Bronchial epithelial cell (primary cell): ENCODE data around the gene RWDD1. TPM values are rescaled to one million over a fixed set of nuclear protein-coding genes. Genes with fewer than 3 reads are reported as not detected.

ENCODE experiments used
- DNase-seq: peaks from one replicate; pipeline ENCODE4 v3.0.0-alpha.2; 2010; ENCODE audit warnings: low read depth
- FAIRE-seq: peaks from 2 replicates; lab custom pipeline; 2011; peaks lifted over from hg19 to GRCh38; lab: Jason Lieb, UNC
- H3K27me3 ChIP-seq: 2 replicates; pipeline ENCODE4 v1.5.1; 2011; ENCODE audit warnings: low read length; ENCODE audit not compliant: control insufficient read depth, insufficient read depth
- H3K36me3 ChIP-seq: 2 replicates; pipeline ENCODE4 v1.5.1; 2011; ENCODE audit warnings: low read length; ENCODE audit not compliant: control insufficient read depth, insufficient read depth
- H3K4me3 ChIP-seq: 2 replicates; pipeline ENCODE4 v1.5.1; 2011; ENCODE audit warnings: mild to moderate bottlenecking, low read depth, low read length, control low read depth
- CTCF ChIP-seq: IDR thresholded peaks from 2 replicates; pipeline ENCODE4 v1.5.1; 2011; ENCODE audit warnings: mild to moderate bottlenecking, moderate library complexity, low read length, control low read depth, inconsistent platforms; ENCODE audit not compliant: insufficient read depth, severe bottlenecking
- total RNA-seq: library from RNA; depleted of rRNA; stranded (reverse); fragments of >200 nt; gene quantifications from 2 replicates; pipeline ENCODE4 v1.2.1, GENCODE V29; 2014

Gene RWDD1
- total RNA-seq, 1 donor from 2014 or later = 19.5 TPM

GRCh38 chr6:116575227-116575626, 3.9 kb downstream of the RWDD1 start:
- DNase-seq (no peak), FAIRE-seq (no peak)
- no peak overlapping the region for H3K4me3 ChIP-seq
- TF ChIP-seq CTCF = no peak
- peaks cover 1% of the 10 kb centered on the region for H3K36me3 ChIP-seq
- no peaks in the 10 kb centered on the region for H3K27me3 ChIP-seq

GRCh38 chr6:116577486-116577885, 6.2 kb downstream of the RWDD1 start:
- H3K36me3 ChIP-seq = peaks cover 1% of the 10 kb centered on the region
- no peak for FAIRE-seq

GRCh38 chr6:116578335-116578734, 7.0 kb downstream of the RWDD1 start:
- no peak for TF ChIP-seq CTCF
- Histone ChIP-seq H3K27me3 (no peaks in the 10 kb centered on the region), H3K36me3 (peaks cover 2% of the 10 kb centered on the region), H3K4me3 (no peak overlapping the region)
- FAIRE-seq = no peak
- DNase-seq = no peak

More at GRCh38 chr6:116577486-116577885, 6.2 kb downstream of the RWDD1 start:
- no peak for TF ChIP-seq CTCF
- Histone ChIP-seq H3K4me3 (no peak overlapping the region), H3K27me3 (no peaks in the 10 kb centered on the region)
- no peak for DNase-seq

- H3K36me3 ChIP-seq = peaks cover 2% of the 10 kb centered on the region
- no peaks in the 10 kb centered on the region for H3K27me3 ChIP-seq
- TF ChIP-seq CTCF = no peak
- H3K4me3 ChIP-seq = no peak overlapping the region
- DNase-seq = no peak
- FAIRE-seq = no peak
These were observed 7.8 kb downstream of the RWDD1 start for GRCh38 chr6:116579143-116579542.

GRCh38 chr6:116580198-116580597, 8.9 kb downstream of the RWDD1 start:
- H3K27me3 ChIP-seq = no peaks in the 10 kb centered on the region
- H3K4me3 ChIP-seq = no peak overlapping the region
- peaks cover 1% of the 10 kb centered on the region for H3K36me3 ChIP-seq
- TF ChIP-seq CTCF = no peak
- FAIRE-seq (no peak), DNase-seq (no peak)

GRCh38 chr6:116586276-116586675, 15.0 kb downstream of the RWDD1 start:
- Histone ChIP-seq H3K4me3 (no peak overlapping the region), H3K36me3 (peaks cover 1% of the 10 kb centered on the region), H3K27me3 (no peaks in the 10 kb centered on the region)
- FAIRE-seq (no peak), DNase-seq (peak; percentile 67)
- TF ChIP-seq CTCF = no peak
